Skeletal muscle tissue (tissue), 4 donors: ENCODE measurements around the gene SETD3. TPM values are rescaled to one million over a fixed set of nuclear protein-coding genes. Genes with fewer than 3 reads are reported as not detected.

ENCODE experiments used
- H3K27ac ChIP-seq: one replicate; pipeline ENCODE4 v1.7.0; 2013; ENCODE audit warnings: mild to moderate bottlenecking, low read depth, low read length, inconsistent platforms
- H3K27me3 ChIP-seq, 3 donors: one replicate each; pipeline ENCODE4 v1.7.0; 2013; ENCODE audit warnings: low read length in 3 of 3; ENCODE audit not compliant: control insufficient read depth in 3 of 3, insufficient read depth in 3 of 3
- H3K36me3 ChIP-seq, 3 donors: one replicate each; pipeline ENCODE4 v1.7.0; 2013; ENCODE audit warnings: low read length in 3 of 3; ENCODE audit not compliant: control insufficient read depth in 3 of 3, insufficient read depth in 3 of 3
- H3K4me1 ChIP-seq, 3 donors: one replicate each; pipeline ENCODE4 v1.7.0; 2013; ENCODE audit warnings: low read length in 3 of 3, mild to moderate bottlenecking in 3 of 3; ENCODE audit not compliant: control insufficient read depth in 3 of 3, insufficient read depth in 3 of 3
- H3K4me3 ChIP-seq, 3 donors: one replicate each; pipeline ENCODE4 v1.7.0; 2013; ENCODE audit warnings: low read length in 3 of 3
- H3K9ac ChIP-seq, 3 donors: one replicate each; pipeline ENCODE4 v1.7.0; 2013; ENCODE audit warnings: low read length in 3 of 3, mild to moderate bottlenecking in 3 of 3, moderate library complexity in 2 of 3, low read depth in 1 of 3
- H3K9me3 ChIP-seq, 3 donors: one replicate each; pipeline ENCODE4 v1.7.0; 2013; ENCODE audit warnings: low read length in 3 of 3; ENCODE audit not compliant: control insufficient read depth in 3 of 3
- total RNA-seq: library from RNA; depleted of rRNA; stranded (reverse); fragments of >200 nt; gene quantifications from one replicate; pipeline ENCODE4 v1.2.3, GENCODE V29; 2014
- donor health status: Osteomylitis.

SETD3 gene
- total RNA-seq, 1 donor from 2014 or later: 112 TPM

DNA sequence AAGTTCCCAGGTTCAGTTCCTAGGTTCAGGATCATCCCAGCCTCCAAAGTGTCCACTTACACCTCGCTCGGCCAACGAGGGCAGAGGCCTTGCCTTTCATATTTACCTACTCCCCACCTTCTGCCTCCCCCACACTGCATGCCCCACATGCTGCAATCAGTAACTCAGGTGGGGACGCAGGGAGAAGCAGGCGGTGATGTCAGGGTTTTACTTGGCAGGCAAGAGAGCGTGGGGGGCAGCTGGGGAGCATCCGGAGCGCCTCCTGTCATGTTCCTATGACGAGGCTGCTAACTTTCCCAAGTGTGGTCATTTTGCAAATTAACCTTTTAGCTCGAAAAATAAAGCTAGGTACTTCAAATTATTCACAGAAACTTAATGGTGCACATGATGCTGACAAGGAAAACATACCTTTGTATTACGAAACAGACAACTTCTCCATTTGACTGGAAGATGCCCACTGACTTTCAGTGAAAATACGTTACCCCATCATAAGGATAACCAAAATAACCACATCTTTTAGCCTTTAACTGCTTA, 53.8 kb downstream of the SETD3 start:
- Histone ChIP-seq H3K36me3 (peaks cover 16 to 23% (median 19%) of the 10 kb centered on the region in 3 donors), H3K9me3 (peaks cover 3 to 6% (median 4%) of the 10 kb centered on the region in 3 donors), H3K4me1 (peaks cover 15 to 31% (median 16%) of the 10 kb centered on the region in 3 donors), H3K27me3 (no peaks in the 10 kb centered on the region), H3K4me3 (no peak overlapping the region), H3K9ac (no peak overlapping the region), H3K27ac (no peak overlapping the region)

- peak overlapping the region in 1 of 3 donors; percentile 3 for H3K9ac ChIP-seq
- peaks cover 3 to 6% (median 4%) of the 10 kb centered on the region in 3 donors for H3K9me3 ChIP-seq
- H3K27ac ChIP-seq: no peak overlapping the region
Observed at GRCh38 chr14:99426265-99426664, 54.4 kb downstream of the SETD3 start.

DNA sequence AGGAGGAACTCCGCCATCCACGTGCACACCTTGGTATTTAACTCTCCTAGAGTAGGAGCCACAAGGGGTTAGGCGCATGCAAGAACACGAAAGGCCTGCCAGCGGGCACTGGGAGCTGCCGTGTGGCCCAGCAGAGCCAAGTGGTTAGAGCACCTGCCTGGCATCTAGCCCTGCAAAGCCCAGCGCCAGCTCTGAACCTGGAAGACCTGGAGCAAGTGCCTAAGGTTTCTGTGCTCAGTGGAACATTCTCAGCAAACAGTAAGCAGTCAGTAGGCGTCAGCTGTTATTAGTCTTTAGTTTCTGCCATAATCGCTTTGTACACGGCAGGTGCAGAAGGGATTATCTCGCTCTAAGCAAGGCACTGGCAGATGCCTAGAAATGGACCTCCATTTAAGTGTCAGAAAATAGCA, 55.4 kb downstream of the SETD3 start:
- H3K9ac ChIP-seq: peak overlapping the region in 1 of 3 donors; percentile 33
- H3K4me1 ChIP-seq: peaks cover 18 to 22% (median 19%) of the 10 kb centered on the region in 3 donors
- H3K4me3 ChIP-seq: no peak overlapping the region
- H3K9me3 ChIP-seq: peaks cover 3 to 6% (median 4%) of the 10 kb centered on the region in 3 donors
- H3K27ac ChIP-seq: no peak overlapping the region
- H3K27me3 ChIP-seq: no peaks in the 10 kb centered on the region
- H3K36me3 ChIP-seq: peaks cover 16 to 20% (median 19%) of the 10 kb centered on the region in 3 donors

More at GRCh38 chr14:99426265-99426664, 54.4 kb downstream of the SETD3 start:
- Histone ChIP-seq H3K4me1 (peaks cover 15 to 26% (median 16%) of the 10 kb centered on the region in 3 donors), H3K36me3 (peaks cover 16 to 23% (median 19%) of the 10 kb centered on the region in 3 donors), H3K4me3 (no peak overlapping the region), H3K27me3 (no peaks in the 10 kb centered on the region)

GRCh38 chr14:99424306-99424877, 56.3 kb downstream of the SETD3 start:
- Histone ChIP-seq H3K27me3 (no peaks in the 10 kb centered on the region), H3K4me3 (no peak overlapping the region), H3K36me3 (peaks cover 16 to 19% (median 17%) of the 10 kb centered on the region in 3 donors), H3K27ac (no peak overlapping the region), H3K9me3 (peaks cover 3 to 6% (median 4%) of the 10 kb centered on the region in 3 donors), H3K9ac (no peak overlapping the region), H3K4me1 (peaks cover 22 to 27% (median 22%) of the 10 kb centered on the region in 3 donors)

DNA sequence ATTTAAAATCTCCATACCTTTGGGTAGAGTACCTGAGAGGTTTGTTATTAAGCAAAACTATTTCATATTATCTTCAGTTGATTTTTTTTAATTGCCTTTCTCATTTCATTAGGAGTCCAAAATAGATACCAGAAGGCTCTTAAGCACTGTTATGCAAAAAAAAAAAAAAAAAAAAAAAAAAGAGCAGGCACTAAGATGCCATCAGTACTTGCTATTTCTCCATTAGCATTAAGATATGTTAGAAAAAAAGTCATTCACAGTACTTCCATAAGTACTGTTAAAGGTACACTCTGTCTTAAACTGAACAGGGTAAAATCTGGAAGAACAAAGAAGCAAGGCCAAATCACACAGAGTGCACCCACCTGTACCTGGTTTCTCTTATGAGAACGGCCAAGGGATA, 57.2 kb downstream of the SETD3 start:
- Histone ChIP-seq H3K27ac (no peak overlapping the region), H3K27me3 (no peaks in the 10 kb centered on the region), H3K4me1 (peaks cover 22 to 27% (median 22%) of the 10 kb centered on the region in 3 donors), H3K4me3 (no peak overlapping the region), H3K9me3 (peaks cover 0 to under 1% (median 0%) of the 10 kb centered on the region in 3 donors), H3K36me3 (peaks cover 10 to 12% (median 10%) of the 10 kb centered on the region in 3 donors), H3K9ac (peak overlapping the region in 1 of 3 donors; percentile 12)

DNA sequence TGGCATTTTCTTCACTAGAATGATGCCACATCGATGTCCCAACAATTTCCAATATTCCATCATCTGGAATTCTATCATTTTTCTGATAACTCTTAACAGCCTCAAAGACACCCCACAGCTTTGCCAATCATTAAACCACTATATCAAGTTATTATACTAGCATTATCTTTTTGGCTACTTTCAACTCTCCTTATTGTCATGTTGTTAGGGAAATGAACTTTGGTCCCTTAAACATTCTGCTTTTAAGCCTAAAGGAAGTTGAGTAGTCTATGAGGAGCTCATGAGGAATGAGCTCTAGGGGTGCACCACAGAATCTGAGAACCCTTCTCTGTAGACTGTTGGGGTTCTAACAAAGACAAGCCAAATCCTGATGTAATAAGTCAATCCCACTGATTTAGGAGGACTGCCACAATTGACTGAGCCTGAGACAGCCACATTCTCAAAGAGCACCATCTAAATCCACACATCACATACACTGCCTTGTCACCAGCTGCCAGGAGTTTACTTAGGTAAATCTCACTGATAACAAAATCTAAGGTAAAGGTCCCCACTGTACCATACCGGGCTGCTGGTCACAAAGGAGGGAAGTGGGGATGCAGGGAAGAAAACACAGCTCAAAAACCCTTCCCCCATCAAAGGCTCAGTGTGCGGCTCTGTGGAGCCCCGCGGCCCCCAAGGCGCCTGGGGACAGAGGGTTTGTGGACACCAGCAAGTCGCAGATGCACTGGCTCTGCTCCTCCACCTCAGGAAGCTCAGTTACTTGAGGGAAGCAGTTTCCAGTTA, 58.2 kb downstream of the SETD3 start:
- H3K4me1 ChIP-seq: peaks cover 22 to 27% (median 22%) of the 10 kb centered on the region in 3 donors
- peaks cover under 1 to 6% (median 4%) of the 10 kb centered on the region in 3 donors for H3K36me3 ChIP-seq
- no peak overlapping the region for H3K27ac ChIP-seq
- H3K27me3 ChIP-seq: no peaks in the 10 kb centered on the region
- no peak overlapping the region for H3K4me3 ChIP-seq
- H3K9ac ChIP-seq: no peak overlapping the region
- H3K9me3 ChIP-seq: no peaks in the 10 kb centered on the region

GRCh38 chr14:99420711-99421110, 59.9 kb downstream of the SETD3 start:
- no peak overlapping the region for H3K9ac ChIP-seq
- H3K27ac ChIP-seq: no peak overlapping the region
- no peaks in the 10 kb centered on the region for H3K9me3 ChIP-seq
- H3K4me1 ChIP-seq: peaks cover 22 to 24% (median 22%) of the 10 kb centered on the region in 3 donors
- no peaks in the 10 kb centered on the region for H3K27me3 ChIP-seq
- no peak overlapping the region for H3K4me3 ChIP-seq
- peaks cover 0 to 6% (median 0%) of the 10 kb centered on the region in 3 donors for H3K36me3 ChIP-seq

DNA sequence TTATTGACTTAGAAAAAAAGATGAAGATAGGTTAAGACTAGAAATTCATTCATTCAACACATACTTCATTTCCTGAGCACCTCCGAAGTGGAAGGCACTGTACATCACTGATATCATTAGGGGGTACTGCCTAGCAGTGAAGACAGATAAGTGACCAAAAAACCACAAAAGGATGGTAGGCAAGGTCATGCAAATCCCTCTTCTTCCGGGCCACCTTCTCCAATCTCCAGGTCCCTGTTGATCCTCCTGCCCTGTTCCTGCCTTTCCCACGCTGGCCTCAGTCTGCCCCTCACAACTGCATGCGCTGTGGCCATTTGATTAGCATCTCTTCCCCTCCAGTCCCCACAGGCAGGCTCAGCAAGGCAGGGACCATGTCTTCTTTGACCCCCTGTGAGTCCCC, 60.8 kb downstream of the SETD3 start:
- H3K4me1 ChIP-seq: peaks cover 15 to 18% (median 17%) of the 10 kb centered on the region in 3 donors
- H3K27ac ChIP-seq: no peak overlapping the region
- no peaks in the 10 kb centered on the region for H3K9me3 ChIP-seq
- no peak overlapping the region for H3K4me3 ChIP-seq
- H3K9ac ChIP-seq: no peak overlapping the region
- H3K27me3 ChIP-seq: no peaks in the 10 kb centered on the region
- peaks cover 0 to 6% (median 0%) of the 10 kb centered on the region in 3 donors for H3K36me3 ChIP-seq

GRCh38 chr14:99418242-99418641, 62.4 kb downstream of the SETD3 start:
- Histone ChIP-seq H3K9me3 (no peaks in the 10 kb centered on the region), H3K36me3 (peaks cover 0 to 8% (median 0%) of the 10 kb centered on the region in 3 donors), H3K27ac (no peak overlapping the region), H3K9ac (no peak overlapping the region), H3K4me3 (no peak overlapping the region), H3K4me1 (peaks cover 7 to 11% (median 10%) of the 10 kb centered on the region in 3 donors), H3K27me3 (no peaks in the 10 kb centered on the region)
